ENCODE data around the gene F2.

The F2 gene

GRCh38 chr11:46743693-46744339 is 24.8 kb downstream of the F2 start:
- no peak for DNase-seq

GRCh38 chr11:46745328-46745727 is 26.3 kb downstream of the F2 start:
- DNase-seq, result no peak

DNA sequence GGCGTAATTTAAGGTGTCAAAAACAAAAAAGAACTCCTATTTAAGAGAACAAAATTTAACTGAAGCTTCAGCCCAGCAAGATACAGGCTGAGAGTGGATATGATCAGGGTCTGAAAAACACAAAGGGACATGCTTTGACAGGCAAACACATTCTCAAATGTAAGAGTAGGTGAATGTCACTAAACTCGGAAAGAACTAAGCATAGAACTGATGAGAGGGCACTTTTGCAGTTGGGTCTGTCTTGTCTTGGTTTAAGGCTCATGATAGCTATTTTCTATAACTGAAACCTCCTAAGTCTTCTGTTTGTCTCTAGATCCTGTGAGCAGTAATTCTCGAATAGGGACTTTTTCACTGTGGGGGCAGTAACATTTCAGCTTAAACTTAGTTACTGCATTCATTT is 27.0 kb downstream of the F2 start:
- DNase-seq, result no peak

DNA sequence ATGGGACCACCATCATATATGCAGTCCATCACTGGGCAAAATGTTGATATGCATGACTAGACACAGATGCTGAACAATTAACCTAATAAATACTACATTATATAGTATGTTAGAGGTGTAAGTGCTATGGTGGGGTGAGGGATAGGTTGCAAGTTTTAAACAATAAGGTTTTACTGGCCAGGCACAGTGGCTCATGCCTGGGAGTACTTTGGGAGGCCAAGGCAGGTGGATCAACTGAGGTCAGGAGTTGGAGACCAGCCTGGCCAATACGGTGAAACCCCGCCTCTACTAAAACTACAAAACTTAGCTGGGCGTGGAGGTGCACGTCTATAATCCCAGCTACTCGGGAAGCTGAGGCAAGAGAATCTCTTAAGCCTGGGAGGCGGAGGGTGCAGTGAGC is 28.1 kb downstream of the F2 start:
- no peak for DNase-seq

GRCh38 chr11:46755962-46756361 is 36.9 kb downstream of the F2 start:
- no peak for DNase-seq

DNA sequence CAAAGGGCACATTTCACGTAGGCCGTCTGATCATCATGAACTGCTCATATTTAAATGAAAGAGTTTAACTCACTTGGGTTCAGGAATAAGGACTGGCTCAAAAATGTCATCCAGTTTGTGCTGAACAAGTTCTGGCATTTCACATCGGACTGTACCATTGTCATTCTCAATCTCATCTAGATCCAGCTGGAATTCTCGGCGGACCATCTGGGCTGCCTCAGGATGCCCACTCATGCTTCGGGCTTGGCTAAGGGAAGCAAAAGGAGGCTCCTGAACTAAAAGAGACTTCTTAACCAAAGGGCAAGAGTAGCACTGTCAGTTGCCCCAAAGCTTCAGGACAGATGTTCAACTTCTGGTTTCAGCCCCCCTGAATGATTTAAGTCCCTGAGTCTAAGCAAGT is 40.2 kb downstream of the F2 start:
- peak in 1 of 2 donors; percentile 7 for DNase-seq

DNA sequence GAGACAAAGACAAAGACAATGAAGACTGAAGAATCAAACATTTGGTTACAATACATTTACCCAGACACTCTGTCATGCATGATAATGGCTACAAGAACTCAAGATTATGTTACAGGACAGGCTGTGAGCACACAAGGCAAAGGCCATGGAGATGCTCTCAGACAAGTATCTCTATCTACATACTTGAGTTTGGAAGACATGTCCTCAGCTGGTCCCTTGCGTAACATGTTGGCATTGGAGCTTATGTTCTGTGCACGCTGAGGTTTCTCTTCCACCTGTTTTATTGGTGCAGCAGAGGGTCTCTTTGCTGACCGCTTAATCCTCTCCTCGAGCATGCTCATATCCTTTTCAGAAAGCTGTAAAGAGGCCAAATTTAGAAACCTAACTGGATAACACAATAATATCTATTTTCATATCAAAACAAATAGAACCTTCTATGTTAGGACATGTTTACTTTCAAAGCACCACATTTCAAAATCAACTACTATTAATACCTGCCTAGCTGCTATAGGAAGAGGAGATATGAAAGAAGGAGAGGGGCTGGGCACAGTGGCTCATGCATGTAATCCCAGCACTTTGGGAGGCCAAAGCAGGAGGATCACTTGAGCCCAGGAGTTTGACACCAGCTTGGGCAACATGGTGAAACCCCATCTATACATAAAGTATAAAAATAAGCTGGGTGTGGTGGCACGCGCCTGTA is 41.6 kb downstream of the F2 start:
- no peak for DNase-seq

DNA sequence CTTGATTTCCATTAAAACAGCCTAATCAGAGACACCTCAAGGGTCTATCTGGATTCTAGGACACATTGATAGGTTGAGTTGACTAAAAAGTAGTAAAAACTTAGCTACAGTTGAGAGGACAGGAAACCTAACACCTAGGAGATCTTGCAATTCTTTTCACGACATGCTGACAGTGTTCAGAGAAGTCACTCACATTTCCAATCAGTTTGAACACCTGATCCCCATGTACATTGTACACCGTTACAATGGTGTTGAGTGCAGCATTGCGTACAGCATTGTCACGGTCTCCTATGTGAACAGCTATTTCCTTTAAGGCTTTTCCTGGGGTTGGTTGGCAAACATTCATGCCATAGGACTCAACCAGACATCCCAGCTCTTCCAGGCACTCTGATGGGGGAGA is 42.8 kb downstream of the F2 start:
- no peak for DNase-seq

DNA sequence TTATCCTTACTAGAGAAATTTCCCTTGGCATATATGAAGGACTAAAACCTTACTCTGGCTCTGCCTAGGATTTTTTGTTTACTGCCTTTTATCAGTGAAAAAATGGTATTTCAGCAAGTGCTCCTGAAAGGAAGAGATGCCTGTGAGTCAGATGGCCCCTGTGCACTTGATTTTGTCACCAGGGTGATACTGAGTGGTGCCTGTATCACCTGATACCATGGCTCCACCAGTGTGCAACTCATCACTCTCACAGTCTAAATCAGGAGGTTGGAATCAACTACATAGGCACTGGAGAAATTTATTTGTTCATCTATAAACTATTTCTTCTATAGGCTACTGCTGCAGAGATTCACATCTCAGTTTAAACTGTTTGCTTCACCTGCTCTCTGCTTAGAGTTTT is 43.2 kb downstream of the F2 start:
- no peak for DNase-seq

DNA sequence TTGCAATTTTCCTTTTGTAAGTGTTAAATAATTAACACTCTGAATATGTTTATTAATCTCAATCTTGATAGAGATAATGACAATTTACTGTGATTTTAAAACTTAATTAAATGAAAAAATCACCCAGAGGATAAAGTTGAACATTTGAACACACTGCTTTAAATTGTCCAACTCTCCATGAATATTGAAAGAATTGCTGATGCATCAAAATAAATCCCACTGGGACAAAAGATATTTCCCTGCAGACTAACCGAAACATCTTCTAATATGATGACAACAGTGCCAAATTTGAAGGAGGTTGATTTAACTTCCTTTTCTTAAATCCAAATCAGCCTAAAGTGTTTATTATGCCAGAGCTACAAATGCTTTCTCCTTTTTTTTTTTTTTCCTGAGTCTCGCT is 47.6 kb downstream of the F2 start:
- DNase-seq, result no peak

DNA sequence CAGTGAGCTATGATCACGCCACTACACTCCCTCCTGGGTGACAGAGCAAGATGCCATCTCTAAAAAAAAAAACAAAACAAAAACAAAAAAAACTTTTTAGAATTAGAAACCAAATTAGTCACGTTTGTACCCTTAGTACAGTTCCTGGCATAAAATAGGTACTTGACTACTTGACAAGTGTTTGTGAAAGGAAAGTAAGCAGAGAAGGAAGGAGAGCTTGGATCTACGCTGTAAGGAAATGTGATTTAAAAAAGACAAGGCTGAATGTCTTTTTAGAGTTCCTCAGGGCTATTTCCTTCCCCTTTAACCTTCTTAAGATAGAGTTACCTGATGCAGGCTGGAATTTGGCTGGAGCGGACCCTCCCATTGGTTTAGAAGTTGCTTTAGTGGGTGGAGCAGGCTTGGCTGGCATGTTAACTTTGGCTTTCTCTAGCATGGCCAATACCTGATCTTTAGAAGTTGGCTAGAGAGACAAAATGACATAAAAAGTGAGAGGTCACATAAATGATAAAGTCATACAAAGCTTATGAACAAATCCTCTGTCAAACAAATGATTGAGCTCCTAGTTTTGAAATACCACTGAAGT is 50.7 kb downstream of the F2 start:
- DNase-seq, result no peak

DNA sequence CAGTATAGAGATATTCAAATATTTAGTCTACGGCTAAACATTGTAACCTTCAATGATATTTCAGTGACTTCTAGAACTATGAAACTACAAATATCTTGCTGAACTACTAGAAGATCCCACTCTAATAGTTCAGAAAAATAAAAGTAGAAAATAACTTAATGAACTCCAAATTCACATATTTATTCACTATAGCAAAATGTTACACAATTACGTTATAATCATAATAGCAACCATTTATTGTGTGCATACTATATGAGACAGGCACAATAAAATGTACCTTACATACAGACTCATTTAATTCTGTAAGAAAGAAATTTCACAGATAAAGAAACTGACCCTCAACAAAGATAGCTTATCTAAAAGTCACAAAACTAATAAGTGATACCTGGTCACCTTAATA is 57.9 kb downstream of the F2 start:
- no peak for DNase-seq

DNA sequence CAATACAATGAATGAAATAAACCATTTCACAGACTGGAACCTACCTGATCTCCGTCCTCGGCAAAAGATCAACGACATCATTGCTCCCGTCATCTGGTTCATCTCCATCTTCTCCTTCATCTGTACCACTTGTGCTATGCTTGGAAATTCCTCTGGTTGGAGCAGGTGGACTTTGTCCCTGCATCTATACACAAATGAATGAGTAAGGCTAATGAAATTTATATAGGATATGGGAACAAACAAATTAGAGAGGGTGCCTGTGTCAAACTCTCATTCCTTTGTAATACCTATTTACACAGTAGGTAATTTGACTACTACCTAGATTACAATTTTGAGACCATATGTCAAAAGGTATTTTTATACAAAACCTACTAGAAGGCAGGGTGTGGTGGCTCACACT is 59.4 kb downstream of the F2 start:
- no peak for DNase-seq
